Medulla oblongata (tissue), 1 donor: ENCODE measurements around the gene GAGE12F.
"Not testable (repeated sequence)": the region's sequence is repeated elsewhere in the genome, so short reads cannot be mapped to it uniquely, and the experiment has no call there.

Source experiments
- DNase-seq: peaks from one replicate; pipeline ENCODE4 v3.0.0-alpha.2; 2015; ENCODE audit errors: extremely low spot score

GAGE12F gene

GRCh38 chrX:49560542-49560941, at the start of gene GAGE12F:
Gene GAGE12F, plus strand, starts transcription at chrX:49560842. Its CDS starts 1,155 bp downstream, at chrX:49561997.
- not testable (repeated sequence) for DNase-seq

- not testable (repeated sequence) for DNase-seq
Measured at GRCh38 chrX:49531877-49532276, 28.8 kb upstream of the GAGE12F start, which contains the start of gene GAGE12C. Gene GAGE12C, plus strand, starts transcription at chrX:49532177. Its CDS starts 1,155 bp downstream, at chrX:49533332.

- DNase-seq = not testable (repeated sequence)
Measured at GRCh38 chrX:49541433-49541832, 19.2 kb upstream of the GAGE12F start, which contains the start of gene GAGE12D. Gene GAGE12D, plus strand, starts transcription at chrX:49541733. Its CDS starts 1,155 bp downstream, at chrX:49542888.

- DNase-seq = not testable (repeated sequence)
Measured at GRCh38 chrX:49550989-49551388, 9.7 kb upstream of the GAGE12F start, which contains the start of gene GAGE12E. Gene GAGE12E, plus strand, starts transcription at chrX:49551289. Its CDS starts 1,155 bp downstream, at chrX:49552444.

GRCh38 chrX:49568728-49569127, 8.1 kb downstream of the GAGE12F start:
- not testable (repeated sequence) for DNase-seq

GRCh38 chrX:49569152-49569551, 8.5 kb downstream of the GAGE12F start:
- not testable (repeated sequence) for DNase-seq

GRCh38 chrX:49570100-49570499, 9.5 kb downstream of the GAGE12F start, which contains the start of gene GAGE12G:
Gene GAGE12G, plus strand, starts transcription at chrX:49570400. Its CDS starts 1,155 bp downstream, at chrX:49571555.
- not testable (repeated sequence) for DNase-seq

- not testable (repeated sequence) for DNase-seq
Measured at GRCh38 chrX:49579649-49580048, 19.0 kb downstream of the GAGE12F start, which contains the start of gene GAGE12H. Gene GAGE12H, plus strand, starts transcription at chrX:49579949. Its CDS starts 1,155 bp downstream, at chrX:49581104.

- DNase-seq = not testable (repeated sequence)
Measured at GRCh38 chrX:49589196-49589595, 28.6 kb downstream of the GAGE12F start, which contains the start of gene GAGE2A. Gene GAGE2A, plus strand, starts transcription at chrX:49589496. Its CDS starts 1,155 bp downstream, at chrX:49590651.

- DNase-seq = not testable (repeated sequence)
Measured at GRCh38 chrX:49589769-49590478, 29.3 kb downstream of the GAGE12F start.

- DNase-seq = not testable (repeated sequence)
Measured at GRCh38 chrX:49590488-49590887, 29.8 kb downstream of the GAGE12F start.

GRCh38 chrX:49598720-49599119, 38.1 kb downstream of the GAGE12F start, which contains the start of gene GAGE1:
Gene GAGE1, plus strand, starts transcription at chrX:49599020. Its CDS starts 1,155 bp downstream, at chrX:49600175.
- not testable (repeated sequence) for DNase-seq

- no peak for DNase-seq
Measured at GRCh38 chrX:49610718-49611310, 50.2 kb downstream of the GAGE12F start.
